Mucosa of descending colon (tissue), 3 donors: ENCODE results near the gene TIAM2. TPM values are rescaled to one million over a fixed set of nuclear protein-coding genes. Genes with fewer than 3 reads are reported as not detected.

Experiments used
- ATAC-seq: fragments of 200-7000 bp; cut with Tn5 transposase; one replicate; pipeline ENCODE4 v1.9.1; 2020; ENCODE audit warnings: mild to moderate bottlenecking, moderate library complexity
- DNase-seq, 3 donors: peaks; one replicate each; pipeline ENCODE4 v3.0.0-alpha.2; 2020
- H3K36me3 ChIP-seq: fragments of 200-600 bp; one replicate; pipeline ENCODE4 v1.8.0; 2021; ENCODE audit warnings: low read depth, mild to moderate bottlenecking
- H3K4me1 ChIP-seq: fragments of 200-600 bp; one replicate; pipeline ENCODE4 v1.8.0; 2021; ENCODE audit warnings: low read depth, mild to moderate bottlenecking
- H3K4me3 ChIP-seq: fragments of 200-600 bp; one replicate; pipeline ENCODE4 v1.8.0; 2021; ENCODE audit warnings: mild to moderate bottlenecking
- H3K9me3 ChIP-seq: fragments of 200-600 bp; one replicate; pipeline ENCODE4 v1.8.0; 2021; ENCODE audit warnings: mild to moderate bottlenecking
- CTCF ChIP-seq: fragments of 200-600 bp; IDR thresholded peaks from one replicate; pipeline ENCODE4 v1.8.0; 2022; ENCODE audit warnings: antibody characterized with exemption, mild to moderate bottlenecking
- intact Hi-C, 2 donors: fragments of 100-400 bp; cut with DNase I in 1 of 2; cut with micrococcal nuclease in 1 of 2; formaldehyde crosslinking; loops; one replicate each; pipeline versions ENCODE4 v1.11.0 to v1.11.1; 2022; cut with DNase I, micrococcal nuclease
- total RNA-seq, 3 donors: library from RNA; stranded (reverse); fragmentation: NEBNext Ultra II Directional in 2 of 3; extraction: Animal tissue kit (Norgen Biotek cat#: 25700) in 2 of 3; gene quantifications; one replicate each; pipeline versions ENCODE4 v1.2.1 to v1.2.4, GENCODE V29; 2021 to 2023
- donor health status: DM: no; HTN: no; CAD: no; lungs with moderate emphysema.
- donor health status: DM: no; HTN: no; CAD: no.
- donor health status: DM: no; HTN: yes; CAD: no.

TIAM2 gene
- total RNA-seq, 3 donors from 2014 or later, result 4.2 to 12.2 (median 9.8) TPM

DNA sequence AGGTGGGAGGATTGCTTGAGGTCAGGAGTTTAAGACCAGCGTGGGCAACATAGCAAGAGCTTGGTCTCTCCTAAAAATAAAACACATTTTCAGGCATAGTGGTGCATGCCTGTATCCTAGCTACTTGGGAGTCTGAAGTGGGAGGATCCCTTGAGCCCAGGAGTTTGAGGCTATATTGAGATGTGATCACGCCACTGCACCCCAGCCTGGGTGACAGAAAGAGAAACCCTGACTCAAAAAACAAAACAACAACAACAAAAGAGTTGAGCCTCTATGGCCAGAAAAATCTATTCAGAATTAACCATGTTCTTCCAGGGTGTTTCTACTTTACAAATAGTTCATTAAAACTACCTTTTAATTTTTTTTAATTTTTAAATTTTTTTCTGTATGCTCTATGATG lies 60.6 kb downstream of the TIAM2 start:
- no peaks in the 10 kb centered on the region for H3K9me3 ChIP-seq
- intact Hi-C loops, result no loop called here
- no peaks in the 10 kb centered on the region for H3K4me1 ChIP-seq
- no peak for TF ChIP-seq CTCF
- no peak overlapping the region for H3K4me3 ChIP-seq
- ATAC-seq, result no peak
- no peaks in the 10 kb centered on the region for H3K36me3 ChIP-seq
- DNase-seq, result no peak

DNA sequence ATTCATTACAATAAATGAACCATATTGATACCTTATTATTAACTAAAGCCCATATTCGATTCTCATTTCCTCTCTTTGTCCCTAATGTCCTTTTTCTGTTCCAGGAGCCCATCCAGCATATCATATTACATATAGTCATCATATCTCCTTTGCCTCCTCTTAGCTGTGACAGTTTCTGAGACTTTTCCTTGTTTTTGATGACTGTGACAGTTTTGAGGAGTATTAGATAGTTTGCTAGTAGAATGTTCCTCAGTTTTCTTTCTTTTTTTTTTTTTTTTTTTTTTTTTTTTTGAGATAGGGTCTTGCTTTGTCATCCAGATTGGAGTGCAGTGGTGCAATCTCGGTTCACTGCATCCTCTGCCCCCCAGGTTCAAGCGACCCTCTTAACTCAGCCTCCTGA lies 61.6 kb downstream of the TIAM2 start:
- intact Hi-C loops, result no loop called here
- ATAC-seq (no peak), DNase-seq (no peak)
- TF ChIP-seq CTCF, result no peak
- Histone ChIP-seq H3K9me3 (no peaks in the 10 kb centered on the region), H3K4me3 (no peak overlapping the region), H3K36me3 (no peaks in the 10 kb centered on the region), H3K4me1 (no peaks in the 10 kb centered on the region)

DNA sequence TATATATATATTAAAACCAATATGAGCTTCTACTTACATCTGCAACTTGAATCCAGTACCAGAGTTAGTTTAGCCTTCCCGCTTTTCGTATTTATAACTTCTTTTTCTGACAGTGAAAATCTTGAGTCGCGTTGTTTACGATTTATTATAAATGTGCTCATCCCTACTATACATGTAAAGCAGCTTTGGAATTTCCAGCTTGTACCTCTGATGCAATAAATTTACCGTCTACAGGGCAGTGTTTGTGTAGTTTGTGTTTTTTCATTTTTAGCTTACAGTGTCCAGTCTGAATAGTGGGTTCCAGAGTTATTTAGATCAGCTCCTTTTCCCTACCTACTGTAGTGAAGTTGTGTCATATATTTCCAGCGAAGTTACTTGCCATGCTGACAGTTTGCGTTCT lies 66.3 kb downstream of the TIAM2 start:
- H3K36me3 ChIP-seq, result no peaks in the 10 kb centered on the region
- no peak for TF ChIP-seq CTCF
- no peak for ATAC-seq
- H3K9me3 ChIP-seq, result no peaks in the 10 kb centered on the region
- no peaks in the 10 kb centered on the region for H3K4me1 ChIP-seq
- intact Hi-C loops, result no loop called here
- H3K4me3 ChIP-seq, result no peak overlapping the region
- DNase-seq, result no peak

GRCh38 chr6:155062866-155063341 lies 67.8 kb downstream of the TIAM2 start:
- DNase-seq (no peak), ATAC-seq (no peak)
- intact Hi-C loops, result no loop called here
- Histone ChIP-seq H3K9me3 (no peaks in the 10 kb centered on the region), H3K4me3 (no peak overlapping the region), H3K4me1 (no peaks in the 10 kb centered on the region), H3K36me3 (no peaks in the 10 kb centered on the region)
- no peak for TF ChIP-seq CTCF

DNA sequence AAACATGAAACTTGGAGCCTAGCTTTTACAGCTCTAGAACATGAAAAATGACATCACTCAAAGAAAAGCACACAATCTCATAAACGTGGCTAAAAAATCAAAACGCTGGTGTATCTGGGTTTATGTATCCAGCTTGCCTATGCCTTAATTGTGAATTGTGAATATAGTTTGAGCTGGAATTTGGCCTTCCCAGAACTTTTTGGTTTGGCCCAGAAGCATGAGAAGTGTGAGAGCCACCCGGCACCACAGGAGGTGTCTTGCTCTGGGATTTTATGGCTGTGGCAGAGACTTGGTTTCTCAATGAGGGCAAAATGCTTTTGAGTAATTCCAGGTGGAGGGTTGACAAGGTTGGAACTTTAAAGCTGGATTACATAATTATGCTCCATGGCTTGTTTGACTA lies 69.2 kb downstream of the TIAM2 start:
- intact Hi-C loops, result no loop called here
- Histone ChIP-seq H3K36me3 (no peaks in the 10 kb centered on the region), H3K4me3 (no peak overlapping the region), H3K9me3 (no peaks in the 10 kb centered on the region), H3K4me1 (no peaks in the 10 kb centered on the region)
- TF ChIP-seq CTCF, result no peak
- DNase-seq, result no peak
- ATAC-seq, result no peak

- H3K36me3 ChIP-seq, result no peaks in the 10 kb centered on the region
- no peaks in the 10 kb centered on the region for H3K4me1 ChIP-seq
- no peaks in the 10 kb centered on the region for H3K9me3 ChIP-seq
- no peak for ATAC-seq
- TF ChIP-seq CTCF, result no peak
- no peak overlapping the region for H3K4me3 ChIP-seq
- intact Hi-C loops, result no loop called here
- DNase-seq, result no peak
These were observed 71.2 kb downstream of the TIAM2 start for GRCh38 chr6:155066361-155066760.
